GM10266 (cell line): ENCODE data around the gene ENKD1.

Source experiments
- DNase-seq: peaks from one replicate; pipeline ENCODE4 v3.0.0; 2012; ENCODE audit errors: extremely low spot score
- TF ChIP-seq, protein P1 (sequence below): IDR thresholded peaks from 2 replicates; pipeline ENCODE4 v1.5.1; 2012; ENCODE audit warnings: mild to moderate bottlenecking, low read depth; ENCODE audit not compliant: control insufficient read depth, insufficient read depth; ENCODE audit errors: missing control alignments

ENKD1 gene

GRCh38 chr16:67677712-67678111, 11.2 kb upstream of the ENKD1 start:
- no peak for DNase-seq
- TF ChIP-seq, protein P1, sequence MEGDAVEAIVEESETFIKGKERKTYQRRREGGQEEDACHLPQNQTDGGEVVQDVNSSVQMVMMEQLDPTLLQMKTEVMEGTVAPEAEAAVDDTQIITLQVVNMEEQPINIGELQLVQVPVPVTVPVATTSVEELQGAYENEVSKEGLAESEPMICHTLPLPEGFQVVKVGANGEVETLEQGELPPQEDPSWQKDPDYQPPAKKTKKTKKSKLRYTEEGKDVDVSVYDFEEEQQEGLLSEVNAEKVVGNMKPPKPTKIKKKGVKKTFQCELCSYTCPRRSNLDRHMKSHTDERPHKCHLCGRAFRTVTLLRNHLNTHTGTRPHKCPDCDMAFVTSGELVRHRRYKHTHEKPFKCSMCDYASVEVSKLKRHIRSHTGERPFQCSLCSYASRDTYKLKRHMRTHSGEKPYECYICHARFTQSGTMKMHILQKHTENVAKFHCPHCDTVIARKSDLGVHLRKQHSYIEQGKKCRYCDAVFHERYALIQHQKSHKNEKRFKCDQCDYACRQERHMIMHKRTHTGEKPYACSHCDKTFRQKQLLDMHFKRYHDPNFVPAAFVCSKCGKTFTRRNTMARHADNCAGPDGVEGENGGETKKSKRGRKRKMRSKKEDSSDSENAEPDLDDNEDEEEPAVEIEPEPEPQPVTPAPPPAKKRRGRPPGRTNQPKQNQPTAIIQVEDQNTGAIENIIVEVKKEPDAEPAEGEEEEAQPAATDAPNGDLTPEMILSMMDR, result no peak

GRCh38 chr16:67676939-67677338, 10.4 kb upstream of the ENKD1 start:
- DNase-seq, result no peak
- TF ChIP-seq, protein P1, result no peak

DNA sequence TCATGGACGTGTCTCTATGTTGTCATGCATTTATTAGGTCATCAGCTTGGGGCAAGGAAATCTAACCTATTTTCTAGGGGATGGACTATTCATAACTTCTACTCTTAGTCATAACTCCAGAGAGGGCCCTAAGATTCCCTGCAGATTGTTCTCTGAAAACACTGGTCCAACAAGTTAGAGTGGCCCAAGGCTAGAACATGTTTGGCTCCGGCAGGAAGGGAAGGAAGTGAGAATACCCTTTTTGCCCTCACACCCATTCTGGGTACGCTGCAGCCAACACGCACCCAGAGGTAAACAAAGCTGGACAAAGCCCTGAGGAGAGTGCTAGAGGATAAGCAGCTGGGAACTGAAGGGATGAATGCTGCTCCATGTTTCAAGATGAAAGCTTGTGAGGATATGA, 10.0 kb upstream of the ENKD1 start:
- no peak for DNase-seq
- TF ChIP-seq, protein P1, result no peak

DNA sequence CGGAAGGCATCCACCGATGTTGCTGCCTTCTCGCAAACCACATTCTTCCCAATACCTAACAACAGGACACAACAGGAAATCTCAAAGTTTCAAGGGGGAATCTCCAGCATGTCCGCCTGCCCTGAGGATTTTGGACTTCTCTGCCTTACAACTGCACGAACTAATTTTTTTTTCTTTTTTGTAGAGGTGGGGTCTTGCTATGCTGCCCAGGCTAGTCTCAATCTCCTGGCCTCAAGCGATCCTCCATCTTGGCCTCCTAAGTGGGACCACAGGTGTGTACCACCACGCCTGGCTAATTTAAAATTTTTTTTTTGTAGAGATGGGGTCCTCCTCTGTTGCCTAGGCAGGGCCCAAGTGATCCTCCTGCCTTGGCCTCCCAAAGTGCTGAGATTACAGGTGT, 9.4 kb upstream of the ENKD1 start:
- TF ChIP-seq, protein P1, result no peak
- no peak for DNase-seq

DNA sequence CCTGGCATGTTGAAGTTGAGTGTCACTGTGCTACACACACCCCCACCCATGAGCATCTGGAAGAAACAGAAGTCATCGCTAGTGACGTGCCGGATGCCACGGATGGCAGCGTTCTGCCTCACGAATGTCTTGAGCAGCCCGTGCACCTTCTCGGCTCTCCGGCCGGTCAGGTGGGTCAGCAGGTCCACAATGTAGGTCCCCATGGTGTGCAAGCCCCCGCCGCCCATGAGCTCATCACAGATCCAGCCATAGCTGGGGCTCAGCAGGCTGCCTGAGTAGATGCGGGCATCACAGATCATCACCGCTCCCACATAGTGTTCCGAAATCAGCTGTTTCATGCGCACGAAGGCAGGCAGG, 9.0 kb upstream of the ENKD1 start:
- TF ChIP-seq, protein P1, result no peak
- no peak for DNase-seq

DNA sequence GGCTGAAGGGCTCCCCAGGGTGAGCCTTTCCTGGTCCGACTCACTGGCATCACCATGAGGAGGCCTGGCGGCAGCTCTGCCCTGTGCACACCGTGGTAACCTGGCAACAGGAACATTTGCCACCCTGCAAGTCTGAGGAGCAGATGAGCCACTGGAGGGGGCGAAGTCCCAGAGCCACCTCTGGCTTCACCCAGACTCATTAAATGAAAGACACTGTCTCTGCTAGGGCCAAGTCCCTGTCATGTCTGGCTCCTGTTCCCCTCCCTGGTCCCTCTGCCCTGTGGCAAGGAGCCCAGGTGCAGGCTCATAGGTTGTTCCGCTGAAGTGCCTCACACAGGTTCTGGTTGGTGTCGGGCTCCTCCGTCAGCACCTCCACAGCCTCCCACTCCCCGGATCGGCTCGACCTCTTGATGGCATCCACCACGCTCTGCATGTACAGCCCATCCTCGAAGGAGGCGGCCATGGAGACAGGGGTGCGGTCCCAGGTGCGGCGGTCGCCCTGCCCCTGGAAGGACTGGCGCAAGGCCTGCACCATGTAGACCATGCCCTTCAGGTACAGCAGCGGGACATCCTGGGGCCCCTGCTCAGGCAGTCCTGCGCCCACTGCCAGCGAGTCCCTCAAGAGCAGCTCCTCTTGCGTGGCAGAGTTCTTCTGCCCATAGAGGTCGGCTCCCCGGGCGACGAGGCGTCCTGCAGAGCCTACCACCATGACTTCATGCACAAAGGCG, 8.5 kb upstream of the ENKD1 start:
- TF ChIP-seq, protein P1, result no peak
- DNase-seq, result no peak

GRCh38 chr16:67673712-67674580, 7.4 kb upstream of the ENKD1 start:
- no peak for DNase-seq
- TF ChIP-seq, protein P1, result no peak
